ENCODE results near the gene TLE5.

TLE5 gene

GRCh38 chr19:3024509-3024869 lies 37.8 kb downstream of the TLE5 start:
- ATAC-seq = no peak
- TF ChIP-seq TOX (CRISPR knock-in tag; IDR thresholded peaks at IDR 0.05; ENCODE audit: borderline replicate concordance) = no peak
- no peak for TF ChIP-seq PATZ1 (CRISPR knock-in tag; IDR thresholded peaks at IDR 0.05; ENCODE audit: borderline replicate concordance)
- TF ChIP-seq PPARA (CRISPR knock-in tag; IDR thresholded peaks at IDR 0.05; ENCODE audit: borderline replicate concordance) = no peak
- no peak for TF ChIP-seq ZNF8 (CRISPR knock-in tag; IDR thresholded peaks at IDR 0.05)
- no peak for TF ChIP-seq BACH2 (CRISPR knock-in tag; IDR thresholded peaks at IDR 0.05; ENCODE audit: borderline replicate concordance)
- TF ChIP-seq RARB (CRISPR knock-in tag; IDR thresholded peaks at IDR 0.05) = no peak
- no peak for TF ChIP-seq ZNF70 (CRISPR knock-in tag; IDR thresholded peaks at IDR 0.05)
- no peak for TF ChIP-seq CREB5 (CRISPR knock-in tag; IDR thresholded peaks at IDR 0.05; ENCODE audit: low read depth)
- no peak for TF ChIP-seq CSRNP3 (CRISPR knock-in tag; IDR thresholded peaks at IDR 0.05)
- no peak for TF ChIP-seq TSHZ2 (CRISPR knock-in tag; IDR thresholded peaks at IDR 0.05)
- no peak for TF ChIP-seq ZC3H10 (CRISPR knock-in tag; IDR thresholded peaks at IDR 0.05)
- no peak for TF ChIP-seq ZFP3 (CRISPR knock-in tag; IDR thresholded peaks at IDR 0.05)
- TF ChIP-seq OSR1 (CRISPR knock-in tag; IDR thresholded peaks at IDR 0.05) = no peak
- TF ChIP-seq TCF4 (CRISPR knock-in tag; IDR thresholded peaks at IDR 0.05; ENCODE audit: borderline replicate concordance) = no peak
- no peak for TF ChIP-seq GLIS3 (CRISPR knock-in tag; IDR thresholded peaks at IDR 0.05)
- TF ChIP-seq ZFP30 (CRISPR knock-in tag; IDR thresholded peaks at IDR 0.05) = no peak
- TF ChIP-seq SNAI2 (CRISPR knock-in tag; IDR thresholded peaks at IDR 0.05) = no peak
- no peak for TF ChIP-seq ZNF565 (CRISPR knock-in tag; conservative IDR thresholded peaks at IDR 0.05; ENCODE audit: low read depth)
- TF ChIP-seq POU6F1 (CRISPR knock-in tag; IDR thresholded peaks at IDR 0.05; ENCODE audit: borderline replicate concordance, low read depth) = no peak
- TF ChIP-seq ARNTL (CRISPR knock-in tag; IDR thresholded peaks at IDR 0.05; ENCODE audit: borderline replicate concordance, low read depth) = no peak

- peak; percentile 12; the same call in 1 of the 3 replicates for ATAC-seq
- TF ChIP-seq CSRNP3 (CRISPR knock-in tag; IDR thresholded peaks at IDR 0.05) (no peak), POU6F1 (CRISPR knock-in tag; IDR thresholded peaks at IDR 0.05; ENCODE audit: borderline replicate concordance, low read depth) (no peak), ZNF70 (CRISPR knock-in tag; IDR thresholded peaks at IDR 0.05) (no peak), PATZ1 (CRISPR knock-in tag; IDR thresholded peaks at IDR 0.05; ENCODE audit: borderline replicate concordance) (no peak), ZC3H10 (CRISPR knock-in tag; IDR thresholded peaks at IDR 0.05) (no peak), ZNF565 (CRISPR knock-in tag; conservative IDR thresholded peaks at IDR 0.05; ENCODE audit: low read depth) (no peak), TCF4 (CRISPR knock-in tag; IDR thresholded peaks at IDR 0.05; ENCODE audit: borderline replicate concordance) (no peak), ZFP30 (CRISPR knock-in tag; IDR thresholded peaks at IDR 0.05) (no peak), RARB (CRISPR knock-in tag; IDR thresholded peaks at IDR 0.05) (no peak), BACH2 (CRISPR knock-in tag; IDR thresholded peaks at IDR 0.05; ENCODE audit: borderline replicate concordance) (no peak), TSHZ2 (CRISPR knock-in tag; IDR thresholded peaks at IDR 0.05) (no peak)
Observed at GRCh38 chr19:3020321-3020960, 41.9 kb downstream of the TLE5 start.

Measured in SK-N-SH treated with all-trans-retinoic acid at 6 μM for 48 hours (cell line).